ENCODE measurements around the gene SULT2B1.
"Not testable (repeated sequence)": the region's sequence is repeated elsewhere in the genome, so short reads cannot be mapped to it uniquely, and the experiment has no call there.

SULT2B1 gene

DNA sequence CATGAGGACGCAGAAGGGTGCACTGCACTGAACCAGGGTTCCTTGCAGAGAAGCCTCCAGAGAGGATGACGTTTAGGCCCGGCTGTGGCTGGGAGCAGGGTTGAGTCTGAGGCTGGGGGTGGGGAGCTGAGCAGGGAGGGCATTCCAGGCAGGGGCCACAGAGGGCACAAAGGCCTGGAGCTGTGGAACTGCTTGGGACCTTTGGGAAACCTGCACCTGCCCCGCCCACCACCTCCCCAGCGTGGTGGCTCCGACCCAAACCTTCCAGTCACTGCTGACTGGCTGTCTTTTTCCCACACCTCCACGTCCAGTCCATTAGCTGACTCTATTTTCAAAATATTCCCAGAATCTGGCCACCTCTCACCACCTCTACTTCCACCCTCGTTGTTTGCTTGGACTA lies 35.4 kb upstream of the SULT2B1 start:
- TF ChIP-seq, protein P1, sequence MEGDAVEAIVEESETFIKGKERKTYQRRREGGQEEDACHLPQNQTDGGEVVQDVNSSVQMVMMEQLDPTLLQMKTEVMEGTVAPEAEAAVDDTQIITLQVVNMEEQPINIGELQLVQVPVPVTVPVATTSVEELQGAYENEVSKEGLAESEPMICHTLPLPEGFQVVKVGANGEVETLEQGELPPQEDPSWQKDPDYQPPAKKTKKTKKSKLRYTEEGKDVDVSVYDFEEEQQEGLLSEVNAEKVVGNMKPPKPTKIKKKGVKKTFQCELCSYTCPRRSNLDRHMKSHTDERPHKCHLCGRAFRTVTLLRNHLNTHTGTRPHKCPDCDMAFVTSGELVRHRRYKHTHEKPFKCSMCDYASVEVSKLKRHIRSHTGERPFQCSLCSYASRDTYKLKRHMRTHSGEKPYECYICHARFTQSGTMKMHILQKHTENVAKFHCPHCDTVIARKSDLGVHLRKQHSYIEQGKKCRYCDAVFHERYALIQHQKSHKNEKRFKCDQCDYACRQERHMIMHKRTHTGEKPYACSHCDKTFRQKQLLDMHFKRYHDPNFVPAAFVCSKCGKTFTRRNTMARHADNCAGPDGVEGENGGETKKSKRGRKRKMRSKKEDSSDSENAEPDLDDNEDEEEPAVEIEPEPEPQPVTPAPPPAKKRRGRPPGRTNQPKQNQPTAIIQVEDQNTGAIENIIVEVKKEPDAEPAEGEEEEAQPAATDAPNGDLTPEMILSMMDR (IDR thresholded peaks at IDR 0.05), result no peak
- no peak for TF ChIP-seq ZFX (IDR thresholded peaks at IDR 0.05; ENCODE audit: borderline replicate concordance)
- no peak overlapping the region for H3K27ac ChIP-seq

DNA sequence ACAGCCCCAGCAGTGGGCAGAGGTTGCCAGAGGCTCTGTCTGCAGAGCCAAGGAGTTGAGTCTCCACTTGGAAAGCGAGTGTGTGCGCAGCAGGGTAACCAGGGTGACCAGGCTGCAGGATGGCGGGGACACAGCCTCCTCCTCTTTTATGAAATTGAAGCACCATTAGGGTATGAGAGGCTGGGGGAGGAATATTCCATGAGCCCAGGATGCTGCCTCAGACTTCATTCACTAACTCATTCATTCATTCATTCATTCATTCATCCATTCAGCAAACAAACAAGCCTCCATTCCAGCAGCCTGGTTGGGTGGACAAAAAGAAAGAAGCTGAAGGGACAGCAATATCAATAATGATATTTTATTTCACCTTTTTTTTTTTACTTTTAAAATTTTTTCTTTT lies 33.8 kb upstream of the SULT2B1 start:
- H3K27ac ChIP-seq, result no peak overlapping the region
- no peak for TF ChIP-seq ZFX (IDR thresholded peaks at IDR 0.05; ENCODE audit: borderline replicate concordance)
- TF ChIP-seq, protein P1 (IDR thresholded peaks at IDR 0.05), result no peak

DNA sequence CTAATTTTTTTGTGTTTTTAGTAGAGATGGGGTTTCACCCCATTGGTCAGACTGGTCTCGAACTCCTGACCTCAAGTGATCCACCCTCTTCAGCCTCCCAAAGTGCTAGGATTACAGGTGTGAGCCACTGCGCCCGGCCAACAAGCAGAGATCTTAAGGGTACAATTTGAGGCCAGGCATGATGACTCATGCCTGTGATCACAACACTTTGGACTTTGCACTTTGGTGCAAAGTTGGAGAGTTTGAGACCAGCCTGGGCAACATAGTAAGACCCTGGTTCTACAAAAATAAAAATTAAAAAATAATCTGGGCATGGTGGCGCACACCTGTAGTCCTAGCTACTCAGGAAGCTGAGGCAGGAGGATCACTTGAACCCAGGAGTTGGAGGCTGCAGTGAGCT lies 32.5 kb upstream of the SULT2B1 start:
- not testable (repeated sequence) for H3K27ac ChIP-seq

GRCh38 chr19:48520134-48520533 lies 31.8 kb upstream of the SULT2B1 start:
- H3K27ac ChIP-seq, result no peak overlapping the region
- TF ChIP-seq ZFX (IDR thresholded peaks at IDR 0.05; ENCODE audit: borderline replicate concordance), result no peak
- TF ChIP-seq, protein P1 (IDR thresholded peaks at IDR 0.05), result no peak

DNA sequence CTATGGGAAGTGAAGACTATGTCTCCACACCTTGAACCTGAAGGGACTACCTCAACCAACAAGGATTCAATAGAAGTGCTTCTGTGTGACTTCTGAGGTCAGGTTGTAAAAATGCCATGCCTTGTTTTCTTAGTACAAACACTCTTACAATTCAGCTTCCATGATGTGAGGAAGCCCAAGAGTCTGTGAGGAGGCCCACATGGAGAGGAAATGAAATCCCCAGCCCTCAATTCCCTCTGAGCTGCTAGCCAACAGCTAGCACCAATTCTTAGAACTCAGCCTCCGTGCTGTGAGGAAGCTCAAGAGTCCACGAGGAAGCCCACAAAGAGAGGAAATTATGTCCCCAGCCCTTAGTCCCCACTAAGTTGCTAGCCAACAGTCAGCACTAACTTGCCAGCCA lies 27.8 kb upstream of the SULT2B1 start:
- TF ChIP-seq, protein P1 (IDR thresholded peaks at IDR 0.05), result no peak
- no peak for TF ChIP-seq ZFX (IDR thresholded peaks at IDR 0.05; ENCODE audit: borderline replicate concordance)
- no peak overlapping the region for H3K27ac ChIP-seq

- no peak for TF ChIP-seq ZFX (IDR thresholded peaks at IDR 0.05; ENCODE audit: borderline replicate concordance)
- TF ChIP-seq, protein P1 (IDR thresholded peaks at IDR 0.05), result no peak
- H3K27ac ChIP-seq, result no peak overlapping the region
Measured at GRCh38 chr19:48524732-48525131, 27.2 kb upstream of the SULT2B1 start.

DNA sequence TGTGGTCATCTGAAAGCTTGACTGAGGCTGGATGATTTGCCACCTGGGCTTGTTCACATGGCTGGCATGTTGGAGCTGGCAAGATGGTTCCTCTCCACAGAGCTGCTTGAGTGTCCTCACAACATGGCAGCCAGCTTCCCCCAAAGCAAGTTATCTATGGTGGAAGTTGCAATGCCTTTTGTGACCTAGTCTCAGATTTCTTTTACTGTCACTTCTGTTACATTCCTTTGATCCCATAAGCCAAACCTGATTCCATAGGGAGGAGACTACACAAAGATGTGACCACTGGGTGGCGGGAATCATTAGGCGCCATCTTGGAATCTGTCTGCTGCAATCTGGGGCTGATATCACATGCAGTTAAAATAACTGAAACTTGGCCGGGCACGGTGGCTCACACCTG lies 22.8 kb upstream of the SULT2B1 start:
- TF ChIP-seq ZFX (IDR thresholded peaks at IDR 0.05; ENCODE audit: borderline replicate concordance), result no peak
- TF ChIP-seq, protein P1 (IDR thresholded peaks at IDR 0.05), result no peak
- no peak overlapping the region for H3K27ac ChIP-seq

DNA sequence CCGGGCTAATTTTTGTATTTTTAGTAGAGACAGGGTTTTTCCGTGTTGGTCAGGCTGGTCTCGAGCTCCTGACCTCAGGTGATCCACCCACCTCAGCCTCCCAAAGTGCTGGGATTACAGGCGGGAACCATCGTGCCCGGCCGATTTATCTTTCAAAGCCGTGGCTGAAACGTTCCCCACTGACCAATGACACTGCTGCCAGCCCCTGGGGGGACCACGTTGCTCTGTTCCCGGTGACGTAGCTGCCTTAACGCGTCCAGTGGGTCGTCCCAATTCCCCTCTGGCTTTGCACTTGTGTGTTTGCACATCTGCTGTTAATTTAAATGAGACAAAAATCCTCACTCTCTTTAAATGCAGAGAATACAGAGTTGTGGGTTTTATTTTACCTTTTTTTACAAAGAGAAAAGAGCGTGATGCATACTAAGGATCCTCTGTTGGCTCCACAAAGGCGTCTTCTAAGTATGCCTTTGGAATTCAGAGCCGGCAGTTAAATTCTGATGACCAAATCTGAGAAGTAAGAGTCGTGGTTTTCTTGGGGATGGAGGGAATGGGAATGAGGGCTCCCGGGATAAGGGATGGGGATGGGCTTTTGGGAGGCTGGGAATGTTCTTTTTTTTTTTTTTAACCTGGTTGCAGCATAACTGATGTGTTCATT lies 21.8 kb upstream of the SULT2B1 start:
- no peak for TF ChIP-seq ZFX (IDR thresholded peaks at IDR 0.05; ENCODE audit: borderline replicate concordance)
- TF ChIP-seq, protein P1 (IDR thresholded peaks at IDR 0.05), result no peak
- H3K27ac ChIP-seq, result no peak overlapping the region

Data from 22Rv1 (cell line).